GM18502 (cell line): ENCODE measurements around the gene CCDC43.
"Not testable (repeated sequence)": the region's sequence is repeated elsewhere in the genome, so short reads cannot be mapped to it uniquely, and the experiment has no call there.

Experiments
- ATAC-seq: cut with Tn5 transposase; IDR thresholded peaks from one replicate; pipeline ENCODE4 v1.9.1; 2021; ENCODE audit warnings: mild to moderate bottlenecking; ENCODE audit not compliant: unreplicated experiment, poor library complexity

The CCDC43 gene, protein sequence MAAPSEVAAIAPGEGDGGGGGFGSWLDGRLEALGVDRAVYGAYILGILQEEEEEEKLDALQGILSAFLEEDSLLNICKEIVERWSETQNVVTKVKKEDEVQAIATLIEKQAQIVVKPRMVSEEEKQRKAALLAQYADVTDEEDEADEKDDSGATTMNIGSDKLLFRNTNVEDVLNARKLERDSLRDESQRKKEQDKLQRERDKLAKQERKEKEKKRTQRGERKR

GRCh38 chr17:44689477-44690217 is at the start of gene CCDC43:
CCDC43 (minus strand) TSS chr17:44689776; CDS start chr17:44689753, 23 bp downstream.
- ATAC-seq: peak; percentile 90

GRCh38 chr17:44738214-44738906 is 48.8 kb upstream of the CCDC43 start:
- no peak for ATAC-seq

DNA sequence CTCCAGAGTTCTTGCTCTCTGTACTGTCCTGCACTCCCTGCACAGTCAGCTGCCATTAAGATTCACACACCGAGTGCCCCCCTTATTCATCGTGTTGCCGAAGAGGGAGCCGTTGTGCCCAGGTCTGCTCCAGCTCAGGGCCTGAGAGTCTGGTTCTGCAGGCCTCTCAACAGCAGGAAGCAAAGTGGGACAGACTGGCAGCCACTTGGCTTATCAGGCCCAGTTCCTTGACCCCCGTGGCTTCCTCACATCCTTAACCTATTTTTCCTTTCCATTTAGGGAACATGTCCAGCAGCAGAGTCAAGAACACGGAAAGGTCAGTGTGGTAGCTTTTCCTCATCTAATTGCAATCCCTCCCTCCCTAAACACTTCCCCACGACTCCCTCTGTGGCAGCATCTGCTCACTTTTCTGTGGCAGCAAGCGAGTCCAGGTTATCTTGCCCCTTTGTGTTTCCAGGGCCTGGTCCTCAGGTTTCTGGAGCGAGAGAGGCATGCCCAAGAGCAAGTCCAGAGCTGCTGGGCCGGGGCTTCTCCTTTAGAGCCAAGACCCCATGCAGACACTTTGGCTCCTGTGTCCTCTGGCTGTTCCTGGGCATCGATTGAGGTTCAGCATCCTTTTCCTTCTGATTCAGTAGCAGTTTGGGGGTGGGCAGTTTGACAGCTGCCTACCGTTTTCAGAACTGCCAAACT is 47.1 kb upstream of the CCDC43 start:
- no peak for ATAC-seq

- no peak for ATAC-seq
These were observed 44.7 kb upstream of the CCDC43 start for GRCh38 chr17:44734272-44734671.

GRCh38 chr17:44733753-44734152 is 44.2 kb upstream of the CCDC43 start:
- no peak for ATAC-seq

- not testable (repeated sequence) for ATAC-seq
These were observed 36.5 kb upstream of the CCDC43 start for GRCh38 chr17:44726121-44726520.

GRCh38 chr17:44722254-44722653 is 32.7 kb upstream of the CCDC43 start:
- ATAC-seq: no peak

- ATAC-seq: no peak
These were observed 29.9 kb upstream of the CCDC43 start for GRCh38 chr17:44719444-44719843.

GRCh38 chr17:44708401-44709263 is 19.1 kb upstream of the CCDC43 start, which contains the start of gene DBF4B:
DBF4B (plus strand) TSS chr17:44708665; CDS start chr17:44708821, 156 bp downstream.
- ATAC-seq: no peak

- no peak for ATAC-seq
These were observed 18.3 kb upstream of the CCDC43 start for GRCh38 chr17:44707755-44708400.

DNA sequence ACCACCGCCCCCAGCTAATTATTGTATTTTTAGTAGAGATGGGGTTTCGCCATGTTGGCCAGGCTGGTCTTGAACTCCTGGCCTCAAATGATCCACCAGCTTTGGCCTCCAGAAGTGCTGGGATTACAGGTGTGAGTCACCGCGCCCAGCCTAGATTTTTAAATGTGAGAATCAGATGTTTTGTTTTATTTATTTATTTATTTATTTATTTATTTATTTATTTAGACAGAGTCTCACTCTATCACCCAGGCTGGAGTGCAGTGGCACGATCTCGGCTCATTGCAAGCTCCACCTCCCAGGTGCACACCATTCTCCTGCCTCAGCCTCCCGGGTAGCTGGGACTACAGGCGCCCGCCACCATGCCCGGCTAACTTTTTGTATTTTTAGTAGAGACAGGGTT is 10.7 kb upstream of the CCDC43 start:
- not testable (repeated sequence) for ATAC-seq

- no peak for ATAC-seq
These were observed 4.0 kb upstream of the CCDC43 start for GRCh38 chr17:44693609-44694008.

DNA sequence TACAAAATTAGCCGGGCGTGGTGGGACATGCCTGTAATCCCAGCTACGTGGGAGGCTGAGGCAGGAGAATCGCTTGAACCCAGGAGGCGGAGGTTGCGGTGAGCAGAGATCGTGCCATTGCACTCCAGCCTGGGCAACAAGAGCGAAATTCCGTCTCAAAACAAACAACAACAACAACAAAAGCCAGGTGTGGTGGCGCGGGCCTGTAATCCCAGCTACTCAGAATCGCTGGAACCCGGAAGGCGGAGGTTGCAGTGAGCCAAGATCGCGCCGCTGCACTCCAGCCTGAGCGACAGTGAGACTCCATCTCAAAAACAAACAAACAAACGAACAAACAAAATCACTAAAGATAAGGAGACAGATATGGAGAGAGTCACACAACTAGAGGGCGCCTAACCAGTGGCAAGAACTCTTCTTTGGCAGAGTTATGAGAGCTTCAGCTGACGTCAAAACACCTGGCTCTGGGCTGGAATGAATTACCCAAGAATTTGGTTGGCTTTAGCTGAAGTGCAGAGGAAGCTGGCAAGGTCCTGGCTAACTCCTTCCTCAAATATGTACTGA is 1.2 kb upstream of the CCDC43 start:
- ATAC-seq: not testable (repeated sequence)

- peak; percentile 20 for ATAC-seq
These were observed 700 bp downstream of the CCDC43 start for GRCh38 chr17:44688675-44689476.

DNA sequence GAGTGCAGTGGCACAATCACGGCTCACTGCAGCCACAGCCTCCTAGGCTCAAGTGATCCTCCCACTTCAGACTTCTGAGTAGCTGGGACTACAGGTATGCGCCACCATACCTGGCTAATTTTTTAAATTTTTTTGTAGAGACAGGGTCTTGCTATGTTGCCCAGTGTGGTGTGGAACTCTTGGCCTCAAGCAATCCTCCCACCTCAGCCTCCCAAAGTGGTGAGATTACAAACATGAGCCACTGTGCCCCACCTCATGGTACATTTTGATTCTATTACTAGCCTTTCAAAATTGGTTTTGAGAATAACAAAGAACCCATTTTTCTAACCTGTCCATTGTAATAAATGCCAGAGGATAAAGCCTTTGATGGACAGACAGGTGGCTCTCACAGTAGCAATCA is 1.4 kb downstream of the CCDC43 start:
- ATAC-seq: no peak

- no peak for ATAC-seq
These were observed 1.8 kb downstream of the CCDC43 start for GRCh38 chr17:44687756-44688155.

DNA sequence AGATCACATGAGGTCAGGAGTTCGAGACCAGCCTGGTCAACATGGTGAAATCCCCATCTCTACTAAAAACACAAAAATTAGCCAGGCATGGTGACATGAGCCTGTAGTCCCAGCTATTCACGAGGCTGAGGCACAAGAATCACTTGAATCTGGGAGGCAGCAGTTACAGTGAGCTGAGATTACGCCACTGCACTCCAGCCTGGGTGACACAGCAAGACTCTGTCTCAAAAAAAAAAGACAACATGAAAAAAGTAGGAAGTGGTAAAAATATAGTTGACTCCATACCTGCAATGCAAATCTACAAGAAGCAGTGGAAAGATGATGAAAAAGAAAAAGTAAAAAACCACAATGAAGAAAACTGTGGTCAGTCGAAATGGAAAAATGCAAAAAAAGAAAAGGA is 6.3 kb downstream of the CCDC43 start:
- ATAC-seq: not testable (repeated sequence)

GRCh38 chr17:44677136-44677535 is 12.4 kb downstream of the CCDC43 start:
- no peak for ATAC-seq
